ENCODE data around the gene HP1BP3.
"Not testable (repeated sequence)": the region's sequence is repeated elsewhere in the genome, so short reads cannot be mapped to it uniquely, and the experiment has no call there.

HP1BP3 gene

GRCh38 chr1:20787029-20787839 is at the start of gene HP1BP3:
Gene HP1BP3 (minus strand): TSS chr1:20787307. CDS start chr1:20780440, 6,867 bp downstream.
- DNase-seq (ENCODE audit: low spot score) = peak; percentile 88

- no peak for DNase-seq (ENCODE audit: low spot score)
Measured at GRCh38 chr1:20836230-20836629, 49.1 kb upstream of the HP1BP3 start.

GRCh38 chr1:20834780-20835179 is 47.7 kb upstream of the HP1BP3 start:
- DNase-seq (ENCODE audit: low spot score) = no peak

- no peak for DNase-seq (ENCODE audit: low spot score)
Measured at GRCh38 chr1:20834192-20834591, 47.1 kb upstream of the HP1BP3 start.

GRCh38 chr1:20830378-20830777 is 43.3 kb upstream of the HP1BP3 start:
- DNase-seq (ENCODE audit: low spot score) = no peak

- DNase-seq (ENCODE audit: low spot score) = no peak
Measured at GRCh38 chr1:20829946-20830345, 42.8 kb upstream of the HP1BP3 start.

- DNase-seq (ENCODE audit: low spot score) = no peak
Measured at GRCh38 chr1:20829531-20829930, 42.4 kb upstream of the HP1BP3 start.

- no peak for DNase-seq (ENCODE audit: low spot score)
Measured at GRCh38 chr1:20823845-20824244, 36.7 kb upstream of the HP1BP3 start.

GRCh38 chr1:20821466-20821865 is 34.4 kb upstream of the HP1BP3 start:
- DNase-seq (ENCODE audit: low spot score) = no peak

- no peak for DNase-seq (ENCODE audit: low spot score)
Measured at GRCh38 chr1:20819818-20820217, 32.7 kb upstream of the HP1BP3 start.

- no peak for DNase-seq (ENCODE audit: low spot score)
Measured at GRCh38 chr1:20814534-20814871, 27.4 kb upstream of the HP1BP3 start.

GRCh38 chr1:20811916-20812315 is 24.8 kb upstream of the HP1BP3 start:
- DNase-seq (ENCODE audit: low spot score) = no peak

- no peak for DNase-seq (ENCODE audit: low spot score)
Measured at GRCh38 chr1:20793236-20793635, 6.1 kb upstream of the HP1BP3 start.

GRCh38 chr1:20792196-20792595 is 5.1 kb upstream of the HP1BP3 start:
- DNase-seq (ENCODE audit: low spot score) = no peak

GRCh38 chr1:20790785-20791184 is 3.7 kb upstream of the HP1BP3 start:
- DNase-seq (ENCODE audit: low spot score) = no peak

GRCh38 chr1:20789598-20789997 is 2.5 kb upstream of the HP1BP3 start:
- not testable (repeated sequence) for DNase-seq (ENCODE audit: low spot score)

- no peak for DNase-seq (ENCODE audit: low spot score)
Measured at GRCh38 chr1:20787840-20788795, 1.0 kb upstream of the HP1BP3 start.

GRCh38 chr1:20786253-20787028 is 666 bp downstream of the HP1BP3 start:
- peak; percentile 95 for DNase-seq (ENCODE audit: low spot score)

GRCh38 chr1:20785907-20786252 is 1.2 kb downstream of the HP1BP3 start:
- no peak for DNase-seq (ENCODE audit: low spot score)

- no peak for DNase-seq (ENCODE audit: low spot score)
Measured at GRCh38 chr1:20775700-20776099, 11.4 kb downstream of the HP1BP3 start.

- no peak for DNase-seq (ENCODE audit: low spot score)
Measured at GRCh38 chr1:20771780-20772179, 15.3 kb downstream of the HP1BP3 start.

GRCh38 chr1:20770314-20771087 is 16.6 kb downstream of the HP1BP3 start:
- DNase-seq (ENCODE audit: low spot score) = no peak
